Stimulated activated CD4-positive, alpha-beta T cell treated with anti-CD3 and anti-CD28 coated beads, Interleukin-4, amount 100 ng/mL, for 24 hours (primary cell): Measurements from ENCODE around the gene B3GNT2.
"Not testable (repeated sequence)": the region's sequence is repeated elsewhere in the genome, so short reads cannot be mapped to it uniquely, and the experiment has no call there.

ENCODE experiments used
- DNase-seq: peaks from one replicate; pipeline ENCODE4 v3.0.0-alpha.2; 2020

The B3GNT2 gene

GRCh38 chr2:62195421-62196277 lies at the start of gene B3GNT2:
Gene B3GNT2, plus strand, starts transcription at chr2:62196115. Its CDS starts 26,106 bp downstream, at chr2:62222221.
- DNase-seq: peak; percentile 79

- not testable (repeated sequence) for DNase-seq
These were observed 49.1 kb upstream of the B3GNT2 start for GRCh38 chr2:62146790-62147189.

- DNase-seq: no peak
These were observed 48.2 kb upstream of the B3GNT2 start for GRCh38 chr2:62147610-62148301.

- DNase-seq: no peak
These were observed 46.2 kb upstream of the B3GNT2 start for GRCh38 chr2:62149708-62150107.

GRCh38 chr2:62150597-62151305 lies 45.2 kb upstream of the B3GNT2 start:
- no peak for DNase-seq

- DNase-seq: no peak
These were observed 44.6 kb upstream of the B3GNT2 start for GRCh38 chr2:62151306-62151638.

- DNase-seq: no peak
These were observed 43.9 kb upstream of the B3GNT2 start for GRCh38 chr2:62152000-62152399.

GRCh38 chr2:62156861-62157496 lies 38.9 kb upstream of the B3GNT2 start:
- DNase-seq: no peak

- no peak for DNase-seq
These were observed 37.3 kb upstream of the B3GNT2 start for GRCh38 chr2:62158444-62159121.

GRCh38 chr2:62160691-62161090 lies 35.2 kb upstream of the B3GNT2 start:
- DNase-seq: not testable (repeated sequence)

- DNase-seq: no peak
These were observed 32.6 kb upstream of the B3GNT2 start for GRCh38 chr2:62163106-62163831.

GRCh38 chr2:62163834-62164233 lies 32.1 kb upstream of the B3GNT2 start:
- DNase-seq: no peak

- DNase-seq: no peak
These were observed 20.2 kb upstream of the B3GNT2 start for GRCh38 chr2:62175728-62176127.

- no peak for DNase-seq
These were observed 19.1 kb upstream of the B3GNT2 start for GRCh38 chr2:62176801-62177200.

GRCh38 chr2:62177392-62178049 lies 18.4 kb upstream of the B3GNT2 start:
- DNase-seq: no peak

GRCh38 chr2:62178741-62179271 lies 17.1 kb upstream of the B3GNT2 start:
- no peak for DNase-seq

GRCh38 chr2:62180975-62181374 lies 14.9 kb upstream of the B3GNT2 start:
- DNase-seq: no peak

GRCh38 chr2:62181843-62182242 lies 14.1 kb upstream of the B3GNT2 start:
- no peak for DNase-seq

GRCh38 chr2:62184512-62185230 lies 11.2 kb upstream of the B3GNT2 start:
- DNase-seq: no peak

GRCh38 chr2:62185475-62186155 lies 10.3 kb upstream of the B3GNT2 start:
- no peak for DNase-seq
